GM12873 (cell line): Measurements from ENCODE around the gene TPST1.

Experiments
- CTCF ChIP-seq: IDR thresholded peaks from 2 replicates; pipeline ENCODE4 v1.5.1; 2012; ENCODE audit warnings: low read depth, mild to moderate bottlenecking, moderate library complexity, low read length, control low read depth; ENCODE audit not compliant: insufficient read depth; ENCODE audit errors: missing control alignments

Gene TPST1

GRCh38 chr7:66207540-66207939, 2.4 kb downstream of the TPST1 start:
- no peak for TF ChIP-seq CTCF

- TF ChIP-seq CTCF, result no peak
Measured at GRCh38 chr7:66211429-66211828, 6.3 kb downstream of the TPST1 start.

- TF ChIP-seq CTCF, result no peak
Measured at GRCh38 chr7:66213637-66214036, 8.5 kb downstream of the TPST1 start.

GRCh38 chr7:66216687-66217086, 11.6 kb downstream of the TPST1 start:
- no peak for TF ChIP-seq CTCF

GRCh38 chr7:66219805-66220204, 14.7 kb downstream of the TPST1 start:
- no peak for TF ChIP-seq CTCF

GRCh38 chr7:66221442-66221841, 16.3 kb downstream of the TPST1 start:
- TF ChIP-seq CTCF, result no peak

GRCh38 chr7:66227808-66228207, 22.7 kb downstream of the TPST1 start:
- no peak for TF ChIP-seq CTCF

- TF ChIP-seq CTCF, result no peak
Measured at GRCh38 chr7:66233638-66234037, 28.5 kb downstream of the TPST1 start.
